Neural cell (in vitro differentiated cells): Measurements from ENCODE around the gene VPS8.

Experiments used
- EP300 ChIP-seq: fragments of 450-650 bp; conservative IDR thresholded peaks from 2 replicates; pipeline ENCODE4 v1.6.1; 2014; ENCODE audit warnings: antibody characterized with exemption, mild to moderate bottlenecking, moderate library complexity; ENCODE audit not compliant: poor library complexity, severe bottlenecking
- EZH2 ChIP-seq: fragments of 200-600, 300-800 bp; shearing (Covaris generic), sonication (generic); IDR thresholded peaks from 2 replicates; pipeline ENCODE4 v1.6.1; 2014; ENCODE audit warnings: antibody characterized with exemption, low read length, borderline replicate concordance, mild to moderate bottlenecking; ENCODE audit not compliant: insufficient read depth, poor library complexity, severe bottlenecking
- MXI1 ChIP-seq: fragments of 450-650 bp; conservative IDR thresholded peaks from 2 replicates; pipeline ENCODE4 v1.6.1; 2014; ENCODE audit warnings: antibody characterized with exemption, mild to moderate bottlenecking; ENCODE audit not compliant: poor library complexity, severe bottlenecking
- POLR2AphosphoS5 ChIP-seq: IDR thresholded peaks from 2 replicates; pipeline ENCODE4 v1.6.1; 2012
- RAD21 ChIP-seq: fragments of 450-650 bp; conservative IDR thresholded peaks from 2 replicates; pipeline ENCODE4 v1.6.1; 2014; ENCODE audit warnings: antibody characterized with exemption, mild to moderate bottlenecking, moderate library complexity
- SMC3 ChIP-seq: fragments of 450-650 bp; conservative IDR thresholded peaks from 2 replicates; pipeline ENCODE4 v1.6.1; 2014; ENCODE audit warnings: antibody characterized with exemption, mild to moderate bottlenecking, moderate library complexity; ENCODE audit not compliant: poor library complexity
- TAF1 ChIP-seq: IDR thresholded peaks from 2 replicates; pipeline ENCODE4 v1.6.1; 2012; ENCODE audit warnings: low read depth
- TF ChIP-seq, protein P1 (sequence below): fragments of 450-650 bp; IDR thresholded peaks from 2 replicates; pipeline ENCODE4 v1.5.1; 2014; ENCODE audit warnings: antibody characterized with exemption, mild to moderate bottlenecking, moderate library complexity; ENCODE audit not compliant: poor library complexity, severe bottlenecking
- TF ChIP-seq, protein P2 (sequence below): IDR thresholded peaks from 2 replicates; pipeline ENCODE4 v1.6.1; 2012; ENCODE audit warnings: borderline replicate concordance

DNA sequence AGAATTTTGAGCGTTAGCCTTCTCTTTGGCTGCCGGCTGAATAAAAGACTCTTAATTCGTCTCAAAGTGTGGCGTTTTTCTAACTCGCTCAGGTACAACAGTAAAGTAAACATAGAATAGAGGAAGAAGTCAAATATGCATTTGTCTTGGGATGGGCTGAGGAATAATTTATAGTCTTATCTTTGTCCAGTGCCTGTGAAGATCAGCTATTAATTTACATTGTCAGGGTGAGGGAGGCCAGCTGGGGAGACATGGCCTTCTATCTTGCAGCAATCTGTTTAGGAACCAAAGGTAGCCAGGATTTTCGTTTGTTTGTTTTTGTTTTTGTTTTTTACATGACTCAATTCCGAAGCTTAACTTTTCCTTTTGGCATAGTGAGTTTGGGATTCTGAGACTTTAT is 100.2 kb downstream of the VPS8 start:
- TF ChIP-seq TAF1 (no peak), EZH2 (no peak), SMC3 (no peak), MXI1 (no peak), RAD21 (no peak), POLR2AphosphoS5 (no peak), EP300 (no peak)
- TF ChIP-seq, protein P1, sequence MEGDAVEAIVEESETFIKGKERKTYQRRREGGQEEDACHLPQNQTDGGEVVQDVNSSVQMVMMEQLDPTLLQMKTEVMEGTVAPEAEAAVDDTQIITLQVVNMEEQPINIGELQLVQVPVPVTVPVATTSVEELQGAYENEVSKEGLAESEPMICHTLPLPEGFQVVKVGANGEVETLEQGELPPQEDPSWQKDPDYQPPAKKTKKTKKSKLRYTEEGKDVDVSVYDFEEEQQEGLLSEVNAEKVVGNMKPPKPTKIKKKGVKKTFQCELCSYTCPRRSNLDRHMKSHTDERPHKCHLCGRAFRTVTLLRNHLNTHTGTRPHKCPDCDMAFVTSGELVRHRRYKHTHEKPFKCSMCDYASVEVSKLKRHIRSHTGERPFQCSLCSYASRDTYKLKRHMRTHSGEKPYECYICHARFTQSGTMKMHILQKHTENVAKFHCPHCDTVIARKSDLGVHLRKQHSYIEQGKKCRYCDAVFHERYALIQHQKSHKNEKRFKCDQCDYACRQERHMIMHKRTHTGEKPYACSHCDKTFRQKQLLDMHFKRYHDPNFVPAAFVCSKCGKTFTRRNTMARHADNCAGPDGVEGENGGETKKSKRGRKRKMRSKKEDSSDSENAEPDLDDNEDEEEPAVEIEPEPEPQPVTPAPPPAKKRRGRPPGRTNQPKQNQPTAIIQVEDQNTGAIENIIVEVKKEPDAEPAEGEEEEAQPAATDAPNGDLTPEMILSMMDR = no peak
- TF ChIP-seq, protein P2, sequence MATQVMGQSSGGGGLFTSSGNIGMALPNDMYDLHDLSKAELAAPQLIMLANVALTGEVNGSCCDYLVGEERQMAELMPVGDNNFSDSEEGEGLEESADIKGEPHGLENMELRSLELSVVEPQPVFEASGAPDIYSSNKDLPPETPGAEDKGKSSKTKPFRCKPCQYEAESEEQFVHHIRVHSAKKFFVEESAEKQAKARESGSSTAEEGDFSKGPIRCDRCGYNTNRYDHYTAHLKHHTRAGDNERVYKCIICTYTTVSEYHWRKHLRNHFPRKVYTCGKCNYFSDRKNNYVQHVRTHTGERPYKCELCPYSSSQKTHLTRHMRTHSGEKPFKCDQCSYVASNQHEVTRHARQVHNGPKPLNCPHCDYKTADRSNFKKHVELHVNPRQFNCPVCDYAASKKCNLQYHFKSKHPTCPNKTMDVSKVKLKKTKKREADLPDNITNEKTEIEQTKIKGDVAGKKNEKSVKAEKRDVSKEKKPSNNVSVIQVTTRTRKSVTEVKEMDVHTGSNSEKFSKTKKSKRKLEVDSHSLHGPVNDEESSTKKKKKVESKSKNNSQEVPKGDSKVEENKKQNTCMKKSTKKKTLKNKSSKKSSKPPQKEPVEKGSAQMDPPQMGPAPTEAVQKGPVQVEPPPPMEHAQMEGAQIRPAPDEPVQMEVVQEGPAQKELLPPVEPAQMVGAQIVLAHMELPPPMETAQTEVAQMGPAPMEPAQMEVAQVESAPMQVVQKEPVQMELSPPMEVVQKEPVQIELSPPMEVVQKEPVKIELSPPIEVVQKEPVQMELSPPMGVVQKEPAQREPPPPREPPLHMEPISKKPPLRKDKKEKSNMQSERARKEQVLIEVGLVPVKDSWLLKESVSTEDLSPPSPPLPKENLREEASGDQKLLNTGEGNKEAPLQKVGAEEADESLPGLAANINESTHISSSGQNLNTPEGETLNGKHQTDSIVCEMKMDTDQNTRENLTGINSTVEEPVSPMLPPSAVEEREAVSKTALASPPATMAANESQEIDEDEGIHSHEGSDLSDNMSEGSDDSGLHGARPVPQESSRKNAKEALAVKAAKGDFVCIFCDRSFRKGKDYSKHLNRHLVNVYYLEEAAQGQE = no peak
